DOHH2 (cell line): ENCODE results near the gene CES2.

ENCODE experiments used
- CTCF ChIP-seq: fragments of 200-600 bp; sonication (generic); IDR thresholded peaks from one replicate; pipeline ENCODE4 v1.5.1; 2014; ENCODE audit warnings: antibody characterized with exemption, mild to moderate bottlenecking, low read depth, low read length; ENCODE audit not compliant: poor library complexity, severe bottlenecking
- EZH2phosphoT487 ChIP-seq: fragments of 200-600 bp; sonication (generic); IDR thresholded peaks from 2 replicates; pipeline ENCODE4 v1.6.1; 2017; ENCODE audit warnings: borderline replicate concordance, mild to moderate bottlenecking, antibody characterized with exemption, low read length, moderate library complexity, mixed read lengths

GRCh38 chr16:66936889-66937554 is 1.7 kb downstream of the CES2 start:
- TF ChIP-seq CTCF, result no peak
- TF ChIP-seq EZH2phosphoT487, result no peak
